ENCODE measurements around the gene UNC13A. TPM values are rescaled to one million over a fixed set of nuclear protein-coding genes. Genes with fewer than 3 reads are reported as not detected.
"Not testable (repeated sequence)": the region's sequence is repeated elsewhere in the genome, so short reads cannot be mapped to it uniquely, and the experiment has no call there.

The UNC13A gene
- total RNA-seq, 6 donors from 2014 or later, result under 0.01 to 0.54 (median 0.33) TPM; not detected in 1

DNA sequence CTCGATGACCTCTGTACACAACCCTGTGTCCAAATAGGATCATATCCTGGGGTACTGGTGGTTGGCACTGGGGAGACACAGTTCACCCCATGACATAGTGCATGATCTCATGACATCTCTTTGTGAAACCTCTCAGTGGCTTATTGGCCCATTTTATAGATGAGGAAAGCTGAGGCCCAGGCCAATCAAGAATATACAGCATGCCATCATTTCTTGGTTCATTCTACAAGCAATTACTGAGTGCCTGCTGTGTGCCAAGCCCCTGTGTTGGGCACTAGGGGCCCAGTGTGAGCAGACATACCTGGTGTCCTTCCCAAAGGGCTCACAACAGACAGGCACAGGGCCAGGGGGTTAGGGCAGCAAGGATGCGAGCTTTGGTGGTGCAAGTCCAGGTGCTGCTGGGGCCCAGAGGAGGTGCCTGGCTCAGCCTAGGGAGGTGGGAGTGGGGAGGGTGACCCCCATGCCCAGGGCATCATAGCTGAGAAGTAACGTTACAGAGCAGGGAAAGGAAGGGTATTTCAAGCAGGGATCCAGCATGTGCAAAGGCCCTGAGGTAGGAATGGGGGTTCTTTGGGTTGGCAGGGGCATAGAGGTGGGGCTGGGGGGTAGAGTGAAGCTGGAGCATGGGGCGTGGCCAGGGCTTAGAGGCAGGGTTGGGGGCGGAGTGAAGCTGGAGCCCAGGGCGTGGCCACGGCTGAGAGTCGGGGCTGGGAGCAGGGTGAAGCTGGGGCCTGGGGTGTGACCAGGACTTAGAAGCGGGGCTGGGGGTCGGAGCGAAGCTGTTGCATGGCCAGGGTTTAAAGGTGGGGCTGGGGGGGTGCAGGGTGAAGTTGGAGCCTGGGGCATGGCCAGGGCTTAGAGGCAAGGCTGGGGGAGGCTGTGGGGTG, 112.0 kb downstream of the UNC13A start:
- Histone ChIP-seq H3K4me3 (no peak overlapping the region), H3K36me3 (peaks cover 17 to 94% (median 63%) of the 10 kb centered on the region in 4 donors), H3K4me1 (peaks cover 0 to 14% (median 4%) of the 10 kb centered on the region in 4 donors), H3K27ac (peak overlapping the region in 1 of 4 donors; percentile 35), H3K9me3 (no peaks in the 10 kb centered on the region), H3K27me3 (no peaks in the 10 kb centered on the region)
- ATAC-seq (ENCODE audit: low FRiP score in 2 of 2) (no peak), DNase-seq (no peak)
- TF ChIP-seq POLR2AphosphoS5 (IDR thresholded peaks at IDR 0.05) (no peak), EP300 (IDR thresholded peaks at IDR 0.05) (no peak), POLR2A (IDR thresholded peaks at IDR 0.05) (no peak)
- TF ChIP-seq, protein P1, sequence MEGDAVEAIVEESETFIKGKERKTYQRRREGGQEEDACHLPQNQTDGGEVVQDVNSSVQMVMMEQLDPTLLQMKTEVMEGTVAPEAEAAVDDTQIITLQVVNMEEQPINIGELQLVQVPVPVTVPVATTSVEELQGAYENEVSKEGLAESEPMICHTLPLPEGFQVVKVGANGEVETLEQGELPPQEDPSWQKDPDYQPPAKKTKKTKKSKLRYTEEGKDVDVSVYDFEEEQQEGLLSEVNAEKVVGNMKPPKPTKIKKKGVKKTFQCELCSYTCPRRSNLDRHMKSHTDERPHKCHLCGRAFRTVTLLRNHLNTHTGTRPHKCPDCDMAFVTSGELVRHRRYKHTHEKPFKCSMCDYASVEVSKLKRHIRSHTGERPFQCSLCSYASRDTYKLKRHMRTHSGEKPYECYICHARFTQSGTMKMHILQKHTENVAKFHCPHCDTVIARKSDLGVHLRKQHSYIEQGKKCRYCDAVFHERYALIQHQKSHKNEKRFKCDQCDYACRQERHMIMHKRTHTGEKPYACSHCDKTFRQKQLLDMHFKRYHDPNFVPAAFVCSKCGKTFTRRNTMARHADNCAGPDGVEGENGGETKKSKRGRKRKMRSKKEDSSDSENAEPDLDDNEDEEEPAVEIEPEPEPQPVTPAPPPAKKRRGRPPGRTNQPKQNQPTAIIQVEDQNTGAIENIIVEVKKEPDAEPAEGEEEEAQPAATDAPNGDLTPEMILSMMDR (IDR thresholded peaks at IDR 0.05), result no peak
- WGBS, 2 donors, result 90 to 93% methylated on average over 11 of the region's 11 CpGs

- WGBS, 2 donors, result 94% methylated on average over 4 to 7 of the region's 7 CpGs
Measured at GRCh38 chr19:17572638-17573037, 115.5 kb downstream of the UNC13A start.

DNA sequence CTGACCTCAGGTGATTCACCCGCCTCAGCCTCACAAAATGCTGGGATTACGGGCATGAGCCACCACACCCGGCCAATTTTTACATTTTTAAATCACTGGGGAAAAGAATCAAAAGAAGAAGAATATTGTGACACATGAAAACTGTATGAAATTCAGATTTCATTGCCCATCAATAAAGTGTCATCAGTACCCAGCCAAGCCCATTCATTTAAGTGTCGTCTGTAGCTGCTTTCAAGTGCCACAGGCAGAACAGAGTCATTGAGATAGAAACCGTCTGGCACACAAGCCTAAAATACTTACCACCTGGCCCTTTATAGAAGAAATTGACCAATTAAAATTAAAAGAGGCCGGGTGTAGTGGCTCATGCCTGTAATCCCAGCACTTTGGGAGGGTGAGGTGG, 117.4 kb downstream of the UNC13A start:
- no peak for ATAC-seq (ENCODE audit: low FRiP score in 2 of 2)
- Histone ChIP-seq H3K4me1 (peaks cover 0 to 8% (median 2%) of the 10 kb centered on the region in 4 donors), H3K27ac (no peak overlapping the region), H3K4me3 (no peak overlapping the region), H3K9me3 (no peaks in the 10 kb centered on the region), H3K27me3 (no peaks in the 10 kb centered on the region), H3K36me3 (peaks cover 34 to 94% (median 72%) of the 10 kb centered on the region in 4 donors)
- DNase-seq, result no peak
- WGBS, 2 donors, result 89% methylated on average over 6 of the region's 6 CpGs
- no peak for TF ChIP-seq POLR2AphosphoS5 (IDR thresholded peaks at IDR 0.05)
- TF ChIP-seq, protein P1 (IDR thresholded peaks at IDR 0.05), result no peak
- TF ChIP-seq POLR2A (IDR thresholded peaks at IDR 0.05), result no peak
- no peak for TF ChIP-seq EP300 (IDR thresholded peaks at IDR 0.05)

More at GRCh38 chr19:17572638-17573037, 115.5 kb downstream of the UNC13A start:
- Histone ChIP-seq H3K4me3 (no peak overlapping the region), H3K27me3 (no peaks in the 10 kb centered on the region), H3K9me3 (no peaks in the 10 kb centered on the region), H3K27ac (no peak overlapping the region), H3K4me1 (peaks cover 0 to 8% (median 2%) of the 10 kb centered on the region in 4 donors), H3K36me3 (peaks cover 27 to 94% (median 70%) of the 10 kb centered on the region in 4 donors)
- TF ChIP-seq, protein P1 (IDR thresholded peaks at IDR 0.05), result no peak
- TF ChIP-seq EP300 (IDR thresholded peaks at IDR 0.05), result no peak
- TF ChIP-seq POLR2A (IDR thresholded peaks at IDR 0.05), result no peak
- TF ChIP-seq POLR2AphosphoS5 (IDR thresholded peaks at IDR 0.05), result no peak
- ATAC-seq (ENCODE audit: low FRiP score in 2 of 2) (no peak), DNase-seq (no peak)

GRCh38 chr19:17570291-17570690, 117.9 kb downstream of the UNC13A start:
- not testable (repeated sequence) for DNase-seq; H3K27me3 ChIP-seq; H3K4me1 ChIP-seq; H3K9me3 ChIP-seq; ATAC-seq (ENCODE audit: low FRiP score in 2 of 2); H3K27ac ChIP-seq; H3K4me3 ChIP-seq
- peaks cover 34 to 96% (median 71%) of the 10 kb centered on the region in 4 donors for H3K36me3 ChIP-seq
- 97 to 99% methylated on average over 5 of the region's 5 CpGs for WGBS, 2 donors

GRCh38 chr19:17567940-17568339, 120.2 kb downstream of the UNC13A start:
- H3K27me3 ChIP-seq, result no peaks in the 10 kb centered on the region
- DNase-seq (no peak), ATAC-seq (ENCODE audit: low FRiP score in 2 of 2) (no peak)
- H3K4me1 ChIP-seq, result no peaks in the 10 kb centered on the region
- 100% methylated on average over 1 of the region's 1 CpG for WGBS, 2 donors
- no peaks in the 10 kb centered on the region for H3K9me3 ChIP-seq
- H3K36me3 ChIP-seq, result peaks cover 36 to 92% (median 62%) of the 10 kb centered on the region in 4 donors
- H3K27ac ChIP-seq, result no peak overlapping the region
- TF ChIP-seq EP300 (IDR thresholded peaks at IDR 0.05) (no peak), POLR2A (IDR thresholded peaks at IDR 0.05) (no peak)
- no peak overlapping the region for H3K4me3 ChIP-seq

All from upper lobe of left lung (tissue), 6 donors.